HEK293T (cell line): ENCODE data around the gene FLT3.
"Not testable (repeated sequence)": the region's sequence is repeated elsewhere in the genome, so short reads cannot be mapped to it uniquely, and the experiment has no call there.

Experiments
- CTCF ChIA-PET: fragments of 350-600 bp; formaldehyde crosslinking; extraction: SDS; loops from one replicate; lab custom pipeline; 2021; ENCODE audit warnings: antibody characterized with exemption, inconsistent platforms; lab: Yijun Ruan, JAX
- POLR2A ChIA-PET: fragments of 350-600 bp; formaldehyde crosslinking; extraction: SDS; loops from one replicate; lab custom pipeline; 2020; ENCODE audit warnings: antibody characterized with exemption, inconsistent platforms; lab: Yijun Ruan, JAX
- DNase-seq: peaks from one replicate; pipeline ENCODE4 v3.0.0; 2012; ENCODE audit warnings: mixed read lengths; ENCODE audit errors: extremely low spot score
- ARNT ChIP-seq: fragments of 450-650 bp; IDR thresholded peaks from 2 replicates; pipeline ENCODE4 v1.6.1; 2017; ENCODE audit warnings: mild to moderate bottlenecking
- BHLHE40 ChIP-seq: fragments of 450-650 bp; IDR thresholded peaks from 2 replicates; pipeline ENCODE4 v1.6.1; 2016; ENCODE audit warnings: mild to moderate bottlenecking, moderate library complexity, borderline replicate concordance
- CTBP1 ChIP-seq: fragments of 450-650 bp; IDR thresholded peaks from 2 replicates; pipeline ENCODE4 v1.6.1; 2016; ENCODE audit warnings: borderline replicate concordance
- ELF4 ChIP-seq: fragments of 450-650 bp; IDR thresholded peaks from 2 replicates; pipeline ENCODE4 v1.6.1; 2017; ENCODE audit warnings: antibody characterized with exemption
- FOXA1 ChIP-seq: fragments of 450-650 bp; IDR thresholded peaks from 2 replicates; pipeline ENCODE4 v1.6.1; 2016; ENCODE audit warnings: mild to moderate bottlenecking
- FOXK2 ChIP-seq: fragments of 450-650 bp; IDR thresholded peaks from 2 replicates; pipeline ENCODE4 v1.6.1; 2016; ENCODE audit warnings: mild to moderate bottlenecking
- FOXM1 ChIP-seq: fragments of 450-650 bp; IDR thresholded peaks from 2 replicates; pipeline ENCODE4 v1.6.1; 2017; ENCODE audit warnings: mild to moderate bottlenecking, borderline replicate concordance
- HDGF ChIP-seq: fragments of 450-650 bp; IDR thresholded peaks from 2 replicates; pipeline ENCODE4 v1.6.1; 2017; ENCODE audit warnings: antibody characterized with exemption, borderline replicate concordance
- L3MBTL2 ChIP-seq: fragments of 450-650 bp; conservative IDR thresholded peaks from 2 replicates; pipeline ENCODE4 v1.6.1; 2016; ENCODE audit warnings: mild to moderate bottlenecking
- LEF1 ChIP-seq: fragments of 450-650 bp; IDR thresholded peaks from 2 replicates; pipeline ENCODE4 v1.6.1; 2017; ENCODE audit warnings: mild to moderate bottlenecking, borderline replicate concordance
- NFRKB ChIP-seq: fragments of 450-650 bp; IDR thresholded peaks from 2 replicates; pipeline ENCODE4 v1.6.1; 2016; ENCODE audit warnings: mild to moderate bottlenecking, moderate library complexity
- SP1 ChIP-seq: fragments of 450-650 bp; IDR thresholded peaks from 2 replicates; pipeline ENCODE4 v1.6.1; 2017
- SUZ12 ChIP-seq: fragments of 450-650 bp; IDR thresholded peaks from 2 replicates; pipeline ENCODE4 v1.6.1; 2016; ENCODE audit warnings: mild to moderate bottlenecking
- TARDBP ChIP-seq: fragments of 450-650 bp; IDR thresholded peaks from 2 replicates; pipeline ENCODE4 v1.6.1; 2016
- ZNF384 ChIP-seq: fragments of 450-650 bp; IDR thresholded peaks from 2 replicates; pipeline ENCODE4 v1.6.1; 2016
- TF ChIP-seq, protein P1 (sequence below): fragments of 450-650 bp; IDR thresholded peaks from 2 replicates; pipeline ENCODE4 v1.6.1; 2016

Gene FLT3

DNA sequence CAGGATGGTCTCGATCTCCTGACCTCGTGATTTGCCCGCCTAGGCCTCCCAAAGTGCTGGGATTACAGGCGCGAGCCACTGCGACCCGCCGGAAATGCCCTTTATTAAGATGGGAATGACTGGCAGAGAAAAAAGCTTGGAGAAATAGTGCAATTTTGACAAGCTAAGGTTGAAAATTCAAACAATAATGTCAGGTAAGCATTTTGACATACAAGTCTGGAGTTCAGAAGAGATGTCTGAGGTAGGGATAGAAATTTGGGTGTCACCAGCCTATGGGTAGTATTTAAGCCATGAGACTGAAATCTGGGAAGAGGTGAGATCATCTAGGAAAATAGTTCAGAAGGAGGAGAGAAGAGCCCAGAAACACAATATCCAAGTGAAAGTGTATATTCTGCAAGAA, 20.8 kb upstream of the FLT3 start:
- no peak for DNase-seq
- TF ChIP-seq BHLHE40 (no peak), HDGF (no peak), CTBP1 (no peak), FOXM1 (no peak), SP1 (no peak), SUZ12 (no peak), FOXA1 (no peak), ZNF384 (no peak)
- ChIA-PET POLR2A (no interaction called here), CTCF (no interaction called here)

DNA sequence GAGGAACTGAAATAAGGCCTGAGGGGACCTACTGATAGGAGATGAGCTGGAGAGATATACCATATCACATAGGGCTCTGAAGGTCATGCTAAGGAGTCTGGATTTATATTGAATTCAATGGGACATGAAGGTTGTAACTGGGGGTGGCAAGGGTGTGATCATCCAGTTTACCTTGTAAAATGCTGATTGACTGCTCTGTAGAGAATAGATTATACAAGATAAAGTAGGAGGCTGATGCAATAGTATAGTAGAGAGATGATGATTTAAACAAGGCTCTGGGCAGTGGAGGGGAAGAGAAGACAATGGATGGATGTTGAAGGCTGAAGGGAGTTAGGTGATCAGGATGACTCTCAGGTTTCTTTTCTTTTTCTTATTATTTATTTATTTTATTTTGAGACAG, 19.9 kb upstream of the FLT3 start:
- DNase-seq = no peak
- no peak for TF ChIP-seq TARDBP
- TF ChIP-seq, protein P1, sequence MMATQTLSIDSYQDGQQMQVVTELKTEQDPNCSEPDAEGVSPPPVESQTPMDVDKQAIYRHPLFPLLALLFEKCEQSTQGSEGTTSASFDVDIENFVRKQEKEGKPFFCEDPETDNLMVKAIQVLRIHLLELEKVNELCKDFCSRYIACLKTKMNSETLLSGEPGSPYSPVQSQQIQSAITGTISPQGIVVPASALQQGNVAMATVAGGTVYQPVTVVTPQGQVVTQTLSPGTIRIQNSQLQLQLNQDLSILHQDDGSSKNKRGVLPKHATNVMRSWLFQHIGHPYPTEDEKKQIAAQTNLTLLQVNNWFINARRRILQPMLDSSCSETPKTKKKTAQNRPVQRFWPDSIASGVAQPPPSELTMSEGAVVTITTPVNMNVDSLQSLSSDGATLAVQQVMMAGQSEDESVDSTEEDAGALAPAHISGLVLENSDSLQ = peak; percentile 22; the same call in 1 of the 2 replicates
- POLR2A ChIA-PET = no interaction called here
- CTCF ChIA-PET = no interaction called here

DNA sequence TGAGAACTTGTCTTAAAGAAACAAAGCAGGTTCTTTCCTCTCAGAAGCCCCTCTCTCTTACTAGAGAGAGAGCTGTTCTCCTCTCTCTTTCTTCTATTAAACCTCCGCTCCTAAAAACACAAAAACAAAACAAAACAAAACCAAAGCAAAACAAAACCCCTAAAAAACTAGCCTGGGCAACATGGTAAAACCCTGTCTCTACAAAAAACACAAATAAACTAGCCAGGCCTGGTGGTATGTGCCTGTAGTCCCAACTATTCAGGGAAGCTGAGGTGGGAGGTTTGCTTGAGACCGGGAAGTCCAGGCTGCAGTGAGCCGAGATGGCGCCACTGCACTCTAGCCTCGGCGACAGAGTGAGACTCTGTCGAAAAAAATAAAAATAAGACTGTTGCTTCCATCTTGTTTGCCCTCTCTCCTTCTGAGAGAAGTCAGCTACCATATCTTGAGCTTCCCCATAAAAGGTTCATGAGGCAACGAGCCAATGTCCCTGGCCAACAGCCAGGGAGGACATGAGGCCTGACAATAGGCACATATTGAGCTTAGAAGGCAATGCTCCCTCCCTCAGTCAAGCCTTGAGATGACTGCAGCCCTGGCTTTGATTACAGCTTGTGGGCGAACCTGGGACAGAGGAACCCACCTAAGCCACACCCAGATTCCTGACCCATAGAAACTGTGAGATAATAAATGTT, 17.5 kb upstream of the FLT3 start:
- DNase-seq = no peak
- POLR2A ChIA-PET = no interaction called here
- CTCF ChIA-PET = interaction anchor here (0.5 to 1.1 kb wide), 2 partner anchors 23 to 45 kb away, joined by 3 to 7 read pairs; no protein-coding TSS in a partner anchor
- TF ChIP-seq FOXM1 (no peak), SP1 (no peak), FOXK2 (no peak), HDGF (no peak), TARDBP (no peak), L3MBTL2 (no peak), ZNF384 (no peak), NFRKB (no peak), BHLHE40 (no peak), ARNT (no peak), CTBP1 (no peak), LEF1 (no peak), SUZ12 (no peak), ELF4 (no peak), FOXA1 (no peak)
- TF ChIP-seq, protein P1 = no peak

- DNase-seq = no peak
- POLR2A ChIA-PET = no interaction called here
- CTCF ChIA-PET = no interaction called here
- no peak for TF ChIP-seq ELF4
Observed at GRCh38 chr13:28116736-28117135, 16.4 kb upstream of the FLT3 start.

DNA sequence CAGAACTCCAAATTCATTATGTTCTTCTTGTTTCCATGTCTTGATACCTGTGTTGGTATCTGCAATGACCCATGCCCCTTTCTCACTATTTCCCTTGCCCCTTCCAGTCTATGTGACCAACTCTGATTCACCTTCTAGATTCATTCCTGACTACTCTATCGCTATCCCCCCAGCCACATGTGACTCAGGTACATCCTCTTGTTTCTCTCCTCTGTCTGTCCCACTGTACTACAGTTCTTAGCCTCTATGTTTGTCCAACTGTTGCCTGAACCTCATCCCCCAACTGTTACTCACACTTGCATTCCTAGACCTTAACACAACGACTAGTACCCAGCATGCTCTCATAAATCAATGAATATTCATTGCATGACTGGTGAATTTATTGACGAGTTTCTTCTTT, 10.0 kb upstream of the FLT3 start:
- ChIA-PET POLR2A (no interaction called here), CTCF (no interaction called here)
- DNase-seq = no peak
- no peak for TF ChIP-seq ELF4
- no peak for TF ChIP-seq SP1
- no peak for TF ChIP-seq SUZ12
- no peak for TF ChIP-seq CTBP1
- TF ChIP-seq, protein P1 = no peak
- TF ChIP-seq NFRKB = no peak

DNA sequence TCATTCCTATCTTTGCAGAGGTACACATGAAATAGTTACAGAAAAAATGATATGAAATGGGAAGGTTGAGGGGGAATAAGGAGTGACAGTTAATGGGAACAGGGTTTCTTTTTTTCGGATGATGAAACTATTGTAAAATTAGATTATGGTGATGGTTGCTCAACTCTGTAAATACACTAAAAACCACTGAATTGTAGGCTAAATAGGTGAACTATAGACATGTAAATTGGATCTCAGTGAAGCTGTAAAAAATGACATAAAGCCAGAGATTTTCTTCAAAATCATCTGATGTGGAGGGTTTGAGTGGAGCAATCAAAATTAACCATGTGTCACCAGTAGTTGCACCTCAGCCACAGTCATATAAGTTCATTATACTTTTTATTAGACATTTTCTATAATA, 6.6 kb upstream of the FLT3 start:
- CTCF ChIA-PET = no interaction called here
- TF ChIP-seq SP1 (no peak), FOXA1 (no peak), L3MBTL2 (no peak), FOXK2 (no peak), TARDBP (no peak), SUZ12 (no peak), NFRKB (no peak), BHLHE40 (no peak), ELF4 (no peak), CTBP1 (no peak)
- TF ChIP-seq, protein P1 = no peak
- DNase-seq = no peak

DNA sequence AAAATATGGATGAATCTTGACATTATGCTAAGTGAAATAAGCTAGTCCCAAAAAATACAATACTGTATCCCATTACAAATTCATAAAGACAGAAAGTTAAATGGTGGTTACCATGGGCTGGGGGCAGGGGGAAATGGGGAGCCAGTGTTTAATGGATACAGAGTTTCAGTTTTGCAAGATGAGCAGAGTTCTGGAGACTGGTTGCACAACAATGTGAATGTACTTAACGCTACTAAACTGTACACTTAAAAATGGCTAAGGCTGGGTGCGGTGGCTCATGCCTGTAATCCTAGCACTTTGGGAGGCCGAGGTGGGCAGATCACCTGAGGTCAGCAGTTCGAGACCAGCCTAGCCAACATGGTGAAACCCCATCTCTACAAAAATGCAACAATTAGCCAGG, 1.5 kb upstream of the FLT3 start:
- CTCF ChIA-PET = interaction anchor here (0.7 kb wide), 1 partner anchor 80 kb away, joined by 3 read pairs; no protein-coding TSS in a partner anchor

More for the DNA sequence above, 6.6 kb upstream of the FLT3 start:
- POLR2A ChIA-PET = no interaction called here

More for the DNA sequence above, 1.5 kb upstream of the FLT3 start:
- DNase-seq, POLR2A ChIA-PET: not testable (repeated sequence)
